GM18909 (cell line): ENCODE data around the gene NRARP.
A peak's percentile ranks its signal among the peaks of the same experiment; 100 is the strongest.
"Not testable (repeated sequence)": the region's sequence is repeated elsewhere in the genome, so short reads cannot be mapped to it uniquely, and the experiment has no call there.

ENCODE experiments used
- ATAC-seq: cut with Tn5 transposase; IDR thresholded peaks from one replicate; pipeline ENCODE4 v1.9.1; 2021; ENCODE audit warnings: mild to moderate bottlenecking; ENCODE audit not compliant: unreplicated experiment, poor library complexity

Gene NRARP, protein sequence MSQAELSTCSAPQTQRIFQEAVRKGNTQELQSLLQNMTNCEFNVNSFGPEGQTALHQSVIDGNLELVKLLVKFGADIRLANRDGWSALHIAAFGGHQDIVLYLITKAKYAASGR

GRCh38 chr9:137302118-137302448 is at the start of gene NRARP:
TSS of gene NRARP (minus strand) at chr9:137302271. CDS start at chr9:137301928, 343 bp downstream.
- ATAC-seq, result peak; percentile 72

- no peak for ATAC-seq
Measured at GRCh38 chr9:137350696-137351584, 48.9 kb upstream of the NRARP start.

- ATAC-seq, result no peak
Measured at GRCh38 chr9:137349471-137350033, 47.5 kb upstream of the NRARP start.

DNA sequence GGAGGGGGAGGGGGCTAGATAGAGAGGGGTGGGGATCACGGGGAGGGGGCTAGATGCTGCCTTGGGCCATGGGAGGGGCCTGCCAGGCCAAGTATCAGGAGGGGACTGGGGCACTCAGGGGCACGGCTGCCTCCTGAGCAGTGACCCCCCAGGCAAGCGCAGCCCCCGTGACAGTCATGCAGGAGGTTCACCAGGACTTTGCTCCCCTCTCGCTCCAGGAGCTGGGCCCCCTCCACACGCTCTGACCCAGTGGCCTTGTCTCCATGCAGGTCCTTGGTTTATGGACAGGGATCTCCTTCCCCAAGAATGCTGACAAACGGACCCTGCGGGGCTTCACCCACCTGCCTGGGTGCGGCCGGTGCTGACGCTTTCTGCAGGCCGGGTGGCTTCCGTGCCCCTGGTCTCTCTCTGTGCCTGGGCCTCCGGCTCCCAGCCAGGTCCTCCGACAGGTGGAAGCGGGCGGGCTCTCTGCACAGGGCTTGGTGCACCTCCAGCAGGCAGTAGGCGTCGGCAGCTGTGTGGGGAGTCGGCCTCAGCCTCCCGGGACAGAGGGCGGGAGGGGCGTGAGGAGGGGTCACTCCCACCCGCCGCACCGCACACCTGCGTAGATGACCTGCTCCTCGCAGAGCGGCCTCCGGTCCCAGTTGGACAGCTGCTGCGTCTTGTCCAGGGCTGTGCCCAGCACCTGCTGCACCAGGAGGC is 46.8 kb upstream of the NRARP start:
- no peak for ATAC-seq

DNA sequence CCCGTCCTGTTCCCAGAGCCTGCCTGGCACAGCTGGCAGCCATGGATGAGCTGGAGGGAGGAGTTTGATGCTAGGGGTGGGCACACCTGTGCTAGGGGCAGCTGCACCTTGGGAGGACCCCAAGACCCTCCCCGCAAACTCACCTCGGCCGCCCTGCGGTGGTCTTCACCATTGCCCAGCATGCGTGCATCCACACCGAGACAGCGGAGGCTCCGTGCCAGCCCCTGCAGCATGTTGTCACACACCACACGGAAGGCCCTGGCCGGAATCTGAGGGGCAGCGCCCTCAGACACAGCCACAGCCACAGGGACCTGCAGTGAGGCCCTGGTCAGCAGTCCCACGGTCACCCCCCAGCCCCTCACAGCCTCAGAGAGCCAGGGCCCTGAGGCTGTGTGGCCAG is 45.9 kb upstream of the NRARP start:
- ATAC-seq, result no peak

DNA sequence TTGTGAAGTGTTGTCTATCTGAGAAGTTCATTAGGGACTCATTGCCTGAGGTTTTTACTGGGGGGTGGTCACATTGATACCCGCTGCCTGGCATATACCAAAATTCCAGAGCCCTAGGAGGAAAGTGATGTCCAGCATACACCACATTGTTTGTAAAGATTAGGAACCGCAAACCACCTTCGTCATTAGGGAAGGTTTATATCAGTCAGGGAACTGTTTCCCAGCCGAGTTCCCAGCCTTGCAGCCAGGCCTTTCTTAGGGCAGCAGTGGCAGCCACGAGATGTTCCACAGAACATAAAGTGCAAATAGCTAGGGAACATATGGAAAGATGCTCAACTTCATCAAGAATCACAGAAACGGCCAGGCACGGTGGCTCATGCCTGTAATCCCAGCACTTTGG is 40.4 kb upstream of the NRARP start:
- no peak for ATAC-seq

GRCh38 chr9:137341227-137341626 is 39.2 kb upstream of the NRARP start:
- no peak for ATAC-seq

DNA sequence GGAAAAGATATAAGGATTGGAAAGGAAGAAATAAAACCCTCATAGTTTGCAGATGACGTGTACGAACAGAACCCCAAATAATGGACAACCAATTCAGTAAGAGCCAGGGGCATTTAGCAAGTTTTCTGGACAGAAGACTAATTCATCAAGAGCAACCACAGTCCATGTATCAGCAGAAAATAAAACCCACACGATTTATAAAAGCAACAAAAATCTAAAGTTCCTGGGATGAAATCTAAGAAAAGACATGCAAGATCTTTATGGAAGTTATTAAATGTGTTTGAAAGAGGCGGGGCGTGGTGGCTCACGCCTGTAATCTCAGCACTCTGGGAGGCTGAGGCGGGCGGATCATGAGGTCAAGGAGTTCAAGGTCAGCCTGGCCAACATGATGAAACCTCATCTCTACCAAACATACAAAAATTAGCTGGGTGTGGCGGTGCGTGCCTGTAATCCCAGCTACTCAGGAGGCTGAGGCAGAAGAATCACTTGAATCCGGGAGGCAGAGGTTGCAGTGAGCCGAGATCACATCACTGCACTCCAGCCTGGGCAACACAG is 37.9 kb upstream of the NRARP start:
- ATAC-seq, result not testable (repeated sequence)

- no peak for ATAC-seq
Measured at GRCh38 chr9:137339045-137339907, 37.2 kb upstream of the NRARP start.

- ATAC-seq, result no peak
Measured at GRCh38 chr9:137336735-137337134, 34.7 kb upstream of the NRARP start.

- no peak for ATAC-seq
Measured at GRCh38 chr9:137333016-137333671, 31.1 kb upstream of the NRARP start.

DNA sequence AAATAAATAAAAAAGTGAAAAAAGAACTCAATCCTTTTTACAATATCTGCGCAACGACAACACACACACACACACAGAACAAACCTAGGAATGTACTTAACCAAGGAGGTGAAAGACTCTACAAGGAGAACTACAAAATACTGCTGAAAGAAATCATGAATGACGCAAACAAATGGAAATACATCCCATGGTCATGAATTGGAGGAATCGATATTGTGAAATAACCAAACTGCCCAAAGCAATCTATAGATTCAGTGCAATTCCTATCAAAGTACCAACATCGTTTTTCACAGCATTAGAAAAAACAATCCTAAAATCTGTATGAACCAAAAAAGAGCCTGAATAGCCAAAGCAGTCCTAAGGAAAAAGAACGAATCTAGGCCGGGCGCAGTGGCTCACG is 29.9 kb upstream of the NRARP start:
- no peak for ATAC-seq

GRCh38 chr9:137330689-137331088 is 28.6 kb upstream of the NRARP start:
- ATAC-seq, result no peak

DNA sequence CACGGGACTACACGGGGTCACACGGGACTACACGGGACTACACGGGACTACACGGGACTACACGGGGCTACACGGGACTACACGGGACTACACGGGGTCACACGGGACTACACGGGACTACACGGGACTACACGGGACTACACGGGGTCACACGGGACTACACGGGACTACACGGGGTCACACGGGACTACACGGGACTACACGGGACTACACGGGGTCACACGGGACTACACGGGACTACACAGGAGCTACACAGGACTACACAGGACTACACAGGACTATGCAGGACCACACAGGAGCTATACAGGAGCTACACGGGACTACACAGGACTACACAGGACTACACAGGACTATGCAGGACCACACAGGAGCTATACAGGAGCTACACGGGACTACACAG is 27.5 kb upstream of the NRARP start:
- ATAC-seq, result not testable (repeated sequence)

DNA sequence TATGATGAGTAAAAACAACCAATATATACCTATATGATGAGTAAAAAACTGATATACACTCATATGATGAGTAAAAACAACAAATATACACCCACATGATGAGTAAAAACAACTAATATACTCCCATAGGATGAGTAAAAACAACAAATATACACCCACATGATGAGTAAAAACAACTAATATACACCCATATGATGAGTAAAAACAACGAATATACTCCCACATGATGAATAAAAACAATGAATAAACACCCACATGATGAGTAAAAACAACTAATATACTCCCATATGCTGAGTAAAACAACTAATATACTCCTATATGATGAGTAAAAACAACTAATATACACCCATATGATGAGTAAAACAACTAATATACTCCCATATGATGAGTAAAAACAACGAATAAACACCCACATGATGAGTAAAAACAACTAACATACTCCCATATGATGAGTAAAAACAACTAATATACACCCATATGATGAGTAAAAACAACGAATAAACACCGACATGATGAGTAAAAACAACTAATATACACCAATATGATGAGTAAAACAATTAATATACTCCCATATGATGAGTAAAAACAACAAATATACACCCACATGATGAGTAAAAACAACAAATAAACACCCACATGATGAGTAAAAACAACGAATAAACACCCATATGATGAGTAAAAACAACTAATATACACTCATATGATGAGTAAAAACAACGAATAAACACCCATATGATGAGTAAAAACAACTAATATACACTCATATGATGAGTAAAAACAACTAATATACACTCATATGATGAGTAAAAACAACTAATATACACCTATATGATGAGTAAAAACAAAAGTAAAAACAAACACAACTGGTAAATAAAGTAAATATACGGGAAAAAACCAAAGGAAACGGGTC is 25.8 kb upstream of the NRARP start:
- ATAC-seq, result not testable (repeated sequence)

- peak; percentile 54 for ATAC-seq
Measured at GRCh38 chr9:137326445-137327065, 24.5 kb upstream of the NRARP start.

DNA sequence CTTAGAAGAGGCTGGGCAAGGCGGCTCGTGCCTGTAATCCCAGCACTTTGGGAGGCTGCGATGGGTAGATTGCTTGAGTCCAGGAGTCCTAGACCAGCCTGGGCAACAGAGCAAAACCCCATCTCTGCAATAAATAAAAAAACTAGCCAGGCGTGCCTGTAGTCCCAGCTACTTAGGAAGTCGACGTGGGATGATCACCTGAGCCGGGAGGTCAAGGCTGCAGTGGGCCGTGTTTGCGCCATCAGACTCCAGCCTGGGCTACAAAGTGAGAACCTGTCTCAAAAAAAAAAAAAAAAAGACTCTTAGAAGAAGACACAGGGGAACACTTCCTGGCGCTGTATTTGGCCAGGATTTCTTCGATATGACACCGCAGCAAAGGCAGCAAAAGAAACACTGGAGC is 23.7 kb upstream of the NRARP start:
- ATAC-seq, result no peak

GRCh38 chr9:137325124-137325523 is 23.1 kb upstream of the NRARP start:
- ATAC-seq, result no peak
